ENCODE data around the gene ARL5A.

Gene ARL5A

DNA sequence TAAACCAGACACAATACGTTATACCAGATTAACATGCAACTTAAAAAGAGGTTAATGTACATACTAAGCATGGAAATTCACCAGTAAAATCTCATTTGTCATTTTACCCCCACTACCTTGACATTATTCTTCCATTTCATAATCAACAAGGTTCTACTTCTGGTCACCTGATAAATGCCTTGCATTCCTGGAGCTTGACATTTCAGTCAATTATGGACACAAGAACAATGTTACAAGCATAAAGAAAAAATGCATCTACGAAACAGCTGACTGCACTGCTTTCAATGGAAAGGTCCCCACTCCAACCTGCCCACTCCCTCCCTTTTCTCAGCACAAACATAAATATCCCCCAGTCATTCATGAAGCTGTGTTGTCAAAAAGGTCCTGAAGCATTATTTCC is 31.4 kb downstream of the ARL5A start:
- TF ChIP-seq TCF12 (IDR thresholded peaks at IDR 0.05; ENCODE audit: low read depth) (peak; percentile 62), ZBTB7A (IDR thresholded peaks at IDR 0.05; ENCODE audit: low read depth) (no peak), EGR1 (IDR thresholded peaks at IDR 0.05) (no peak), NFIC (IDR thresholded peaks at IDR 0.05) (0 out of 2 replicates have a peak, but pooled peaks have one; percentile 8), CREB1 (IDR thresholded peaks at IDR 0.05; ENCODE audit: low read depth) (no peak), CEBPB (IDR thresholded peaks at IDR 0.05) (peak; percentile 69), TAF1 (IDR thresholded peaks at IDR 0.05; ENCODE audit: low read depth) (no peak), EP300 (IDR thresholded peaks at IDR 0.05; ENCODE audit: borderline replicate concordance) (peak; percentile 64; the same call in 1 of the 2 replicates), RAD21 (IDR thresholded peaks at IDR 0.05; ENCODE audit: low read depth) (no peak), YY1 (IDR thresholded peaks at IDR 0.05; ENCODE audit: low read depth) (no peak), TEAD4 (IDR thresholded peaks at IDR 0.05) (peak; percentile 97), FOXM1 (IDR thresholded peaks at IDR 0.05; ENCODE audit: borderline replicate concordance, low read depth) (no peak)
- TF ChIP-seq, protein P1, sequence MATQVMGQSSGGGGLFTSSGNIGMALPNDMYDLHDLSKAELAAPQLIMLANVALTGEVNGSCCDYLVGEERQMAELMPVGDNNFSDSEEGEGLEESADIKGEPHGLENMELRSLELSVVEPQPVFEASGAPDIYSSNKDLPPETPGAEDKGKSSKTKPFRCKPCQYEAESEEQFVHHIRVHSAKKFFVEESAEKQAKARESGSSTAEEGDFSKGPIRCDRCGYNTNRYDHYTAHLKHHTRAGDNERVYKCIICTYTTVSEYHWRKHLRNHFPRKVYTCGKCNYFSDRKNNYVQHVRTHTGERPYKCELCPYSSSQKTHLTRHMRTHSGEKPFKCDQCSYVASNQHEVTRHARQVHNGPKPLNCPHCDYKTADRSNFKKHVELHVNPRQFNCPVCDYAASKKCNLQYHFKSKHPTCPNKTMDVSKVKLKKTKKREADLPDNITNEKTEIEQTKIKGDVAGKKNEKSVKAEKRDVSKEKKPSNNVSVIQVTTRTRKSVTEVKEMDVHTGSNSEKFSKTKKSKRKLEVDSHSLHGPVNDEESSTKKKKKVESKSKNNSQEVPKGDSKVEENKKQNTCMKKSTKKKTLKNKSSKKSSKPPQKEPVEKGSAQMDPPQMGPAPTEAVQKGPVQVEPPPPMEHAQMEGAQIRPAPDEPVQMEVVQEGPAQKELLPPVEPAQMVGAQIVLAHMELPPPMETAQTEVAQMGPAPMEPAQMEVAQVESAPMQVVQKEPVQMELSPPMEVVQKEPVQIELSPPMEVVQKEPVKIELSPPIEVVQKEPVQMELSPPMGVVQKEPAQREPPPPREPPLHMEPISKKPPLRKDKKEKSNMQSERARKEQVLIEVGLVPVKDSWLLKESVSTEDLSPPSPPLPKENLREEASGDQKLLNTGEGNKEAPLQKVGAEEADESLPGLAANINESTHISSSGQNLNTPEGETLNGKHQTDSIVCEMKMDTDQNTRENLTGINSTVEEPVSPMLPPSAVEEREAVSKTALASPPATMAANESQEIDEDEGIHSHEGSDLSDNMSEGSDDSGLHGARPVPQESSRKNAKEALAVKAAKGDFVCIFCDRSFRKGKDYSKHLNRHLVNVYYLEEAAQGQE (IDR thresholded peaks at IDR 0.05; ENCODE audit: low read depth) = no peak
- TF ChIP-seq, protein P2, sequence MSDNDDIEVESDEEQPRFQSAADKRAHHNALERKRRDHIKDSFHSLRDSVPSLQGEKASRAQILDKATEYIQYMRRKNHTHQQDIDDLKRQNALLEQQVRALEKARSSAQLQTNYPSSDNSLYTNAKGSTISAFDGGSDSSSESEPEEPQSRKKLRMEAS (IDR thresholded peaks at IDR 0.05) = peak; percentile 44
- TF ChIP-seq, protein P3, sequence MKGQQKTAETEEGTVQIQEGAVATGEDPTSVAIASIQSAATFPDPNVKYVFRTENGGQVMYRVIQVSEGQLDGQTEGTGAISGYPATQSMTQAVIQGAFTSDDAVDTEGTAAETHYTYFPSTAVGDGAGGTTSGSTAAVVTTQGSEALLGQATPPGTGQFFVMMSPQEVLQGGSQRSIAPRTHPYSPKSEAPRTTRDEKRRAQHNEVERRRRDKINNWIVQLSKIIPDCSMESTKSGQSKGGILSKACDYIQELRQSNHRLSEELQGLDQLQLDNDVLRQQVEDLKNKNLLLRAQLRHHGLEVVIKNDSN (IDR thresholded peaks at IDR 0.05) = peak; percentile 80

DNA sequence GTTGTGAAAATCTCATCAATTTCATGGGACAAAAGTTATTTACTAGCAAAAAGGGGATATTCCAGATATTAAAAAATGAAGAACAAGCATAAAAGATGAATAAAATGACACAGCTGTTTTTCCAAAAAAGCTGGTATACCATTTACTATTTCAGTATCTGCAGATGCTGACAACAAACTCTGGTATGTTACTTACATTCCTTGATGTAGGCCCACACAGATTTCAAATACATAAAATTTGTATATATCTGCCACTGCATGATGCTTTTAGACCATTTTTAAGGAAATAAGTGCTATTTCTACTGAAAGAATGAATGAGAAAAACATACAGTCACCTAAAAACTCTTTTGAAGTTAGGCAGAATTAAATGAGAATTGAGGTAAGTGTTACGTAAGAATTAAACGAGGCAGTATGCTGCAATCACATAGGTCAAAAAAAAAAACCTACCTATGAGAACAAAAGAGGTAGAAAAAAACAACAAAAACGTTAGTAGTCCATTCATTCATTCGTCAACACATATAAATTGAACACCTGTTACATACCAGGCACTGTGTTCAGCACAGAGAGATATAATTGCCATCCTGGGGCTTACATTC is 32.5 kb downstream of the ARL5A start:
- no peak for TF ChIP-seq TEAD4 (IDR thresholded peaks at IDR 0.05)
- TF ChIP-seq CEBPB (IDR thresholded peaks at IDR 0.05) = peak; percentile 62; the same call in 1 of the 2 replicates

DNA sequence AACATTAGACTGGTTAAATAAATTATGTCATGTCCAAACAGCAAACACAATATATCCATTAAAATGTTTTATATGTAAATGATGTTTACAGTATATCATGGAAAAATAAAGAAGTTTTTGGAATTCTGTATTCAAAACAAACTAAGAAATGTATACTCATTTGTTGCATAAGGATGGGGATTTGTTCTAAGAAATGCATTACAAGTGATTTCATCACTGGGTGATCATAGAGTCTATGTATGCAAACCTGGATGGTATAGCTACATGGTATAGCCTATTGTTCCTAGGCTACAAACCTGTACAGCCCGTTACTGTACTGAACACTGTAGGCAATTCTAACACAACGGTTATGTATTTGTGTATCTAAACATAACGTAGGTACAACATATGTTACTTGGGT is 35.1 kb downstream of the ARL5A start:
- no peak for TF ChIP-seq EP300 (IDR thresholded peaks at IDR 0.05; ENCODE audit: borderline replicate concordance)

GRCh38 chr2:151792589-151792988 is 35.6 kb downstream of the ARL5A start:
- TF ChIP-seq FOXM1 (IDR thresholded peaks at IDR 0.05; ENCODE audit: borderline replicate concordance, low read depth) = no peak

DNA sequence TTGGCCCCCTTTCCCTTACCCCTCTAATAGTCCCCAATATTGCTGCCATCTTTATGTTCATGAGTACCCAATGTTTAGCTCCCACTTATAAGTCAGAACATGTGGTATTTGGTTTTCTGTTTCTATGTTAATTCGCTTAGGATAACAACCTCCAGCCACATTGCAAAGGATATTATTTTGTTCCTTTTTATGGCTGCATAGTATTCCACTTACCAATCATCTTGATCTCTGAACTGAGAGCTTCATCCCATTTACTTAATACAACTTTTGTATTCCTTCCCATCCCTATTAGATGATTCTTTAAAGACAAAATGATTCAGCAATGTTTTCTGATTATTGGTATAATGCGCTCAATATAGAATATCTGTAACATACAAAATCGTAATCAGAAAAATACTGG is 36.7 kb downstream of the ARL5A start:
- TF ChIP-seq CREB1 (IDR thresholded peaks at IDR 0.05; ENCODE audit: low read depth) (no peak), YY1 (IDR thresholded peaks at IDR 0.05; ENCODE audit: low read depth) (no peak), RAD21 (IDR thresholded peaks at IDR 0.05; ENCODE audit: low read depth) (no peak), FOXM1 (IDR thresholded peaks at IDR 0.05; ENCODE audit: borderline replicate concordance, low read depth) (no peak), EP300 (IDR thresholded peaks at IDR 0.05; ENCODE audit: borderline replicate concordance) (no peak), ZBTB7A (IDR thresholded peaks at IDR 0.05; ENCODE audit: low read depth) (no peak), TCF12 (IDR thresholded peaks at IDR 0.05; ENCODE audit: low read depth) (no peak), NFIC (IDR thresholded peaks at IDR 0.05) (no peak), TEAD4 (IDR thresholded peaks at IDR 0.05) (no peak), TAF1 (IDR thresholded peaks at IDR 0.05; ENCODE audit: low read depth) (no peak), CEBPB (IDR thresholded peaks at IDR 0.05) (no peak), EGR1 (IDR thresholded peaks at IDR 0.05) (no peak)
- TF ChIP-seq, protein P1 (IDR thresholded peaks at IDR 0.05; ENCODE audit: low read depth) = no peak
- TF ChIP-seq, protein P2 (IDR thresholded peaks at IDR 0.05) = no peak
- TF ChIP-seq, protein P3 (IDR thresholded peaks at IDR 0.05) = no peak

GRCh38 chr2:151790689-151791088 is 37.5 kb downstream of the ARL5A start:
- TF ChIP-seq TEAD4 (IDR thresholded peaks at IDR 0.05) = no peak
- no peak for TF ChIP-seq CEBPB (IDR thresholded peaks at IDR 0.05)
- no peak for TF ChIP-seq EGR1 (IDR thresholded peaks at IDR 0.05)
- no peak for TF ChIP-seq TCF12 (IDR thresholded peaks at IDR 0.05; ENCODE audit: low read depth)
- no peak for TF ChIP-seq CREB1 (IDR thresholded peaks at IDR 0.05; ENCODE audit: low read depth)
- TF ChIP-seq YY1 (IDR thresholded peaks at IDR 0.05; ENCODE audit: low read depth) = no peak
- no peak for TF ChIP-seq RAD21 (IDR thresholded peaks at IDR 0.05; ENCODE audit: low read depth)
- TF ChIP-seq NFIC (IDR thresholded peaks at IDR 0.05) = no peak
- no peak for TF ChIP-seq ZBTB7A (IDR thresholded peaks at IDR 0.05; ENCODE audit: low read depth)
- TF ChIP-seq, protein P2 (IDR thresholded peaks at IDR 0.05) = no peak
- TF ChIP-seq FOXM1 (IDR thresholded peaks at IDR 0.05; ENCODE audit: borderline replicate concordance, low read depth) = no peak
- TF ChIP-seq, protein P1 (IDR thresholded peaks at IDR 0.05; ENCODE audit: low read depth) = no peak
- TF ChIP-seq TAF1 (IDR thresholded peaks at IDR 0.05; ENCODE audit: low read depth) = no peak
- TF ChIP-seq, protein P3 (IDR thresholded peaks at IDR 0.05) = no peak
- TF ChIP-seq EP300 (IDR thresholded peaks at IDR 0.05; ENCODE audit: borderline replicate concordance) = no peak
